Epithelial cell of prostate (primary cell): ENCODE results near the gene TMTC1.
"Not testable (repeated sequence)": the region's sequence is repeated elsewhere in the genome, so short reads cannot be mapped to it uniquely, and the experiment has no call there.

Source experiments
- DNase-seq: peaks from one replicate; pipeline ENCODE4 v3.0.0-alpha.2; 2011; ENCODE audit warnings: low read depth, low spot score
- H3K27ac ChIP-seq: fragments of 450-650 bp; 2 replicates; pipeline ENCODE4 v1.5.1; 2017; ENCODE audit warnings: mild to moderate bottlenecking

TMTC1 gene

GRCh38 chr12:29634057-29634456, 149.7 kb downstream of the TMTC1 start:
- DNase-seq = no peak
- H3K27ac ChIP-seq = no peak overlapping the region

- not testable (repeated sequence) for H3K27ac ChIP-seq, DNase-seq
Measured at GRCh38 chr12:29630164-29630563, 153.6 kb downstream of the TMTC1 start.

GRCh38 chr12:29627221-29627620, 156.5 kb downstream of the TMTC1 start:
- DNase-seq = no peak
- H3K27ac ChIP-seq = no peak overlapping the region

- no peak overlapping the region for H3K27ac ChIP-seq
- DNase-seq = no peak
Measured at GRCh38 chr12:29625359-29625953, 158.3 kb downstream of the TMTC1 start.

GRCh38 chr12:29622251-29622650, 161.5 kb downstream of the TMTC1 start:
- DNase-seq = no peak
- H3K27ac ChIP-seq = no peak overlapping the region

- no peak overlapping the region for H3K27ac ChIP-seq
- no peak for DNase-seq
Measured at GRCh38 chr12:29620030-29620429, 163.7 kb downstream of the TMTC1 start.

GRCh38 chr12:29617407-29617803, 166.3 kb downstream of the TMTC1 start:
- no peak for DNase-seq
- peak overlapping the region; percentile 45 for H3K27ac ChIP-seq

- peak overlapping the region; percentile 45 for H3K27ac ChIP-seq
- peak; percentile 64 for DNase-seq
Measured at GRCh38 chr12:29616664-29617406, 166.9 kb downstream of the TMTC1 start.

GRCh38 chr12:29614694-29615325, 168.9 kb downstream of the TMTC1 start:
- DNase-seq = no peak
- H3K27ac ChIP-seq = no peak overlapping the region

GRCh38 chr12:29612912-29613311, 170.8 kb downstream of the TMTC1 start:
- no peak for DNase-seq
- no peak overlapping the region for H3K27ac ChIP-seq

GRCh38 chr12:29611906-29612305, 171.8 kb downstream of the TMTC1 start:
- H3K27ac ChIP-seq = no peak overlapping the region
- no peak for DNase-seq

GRCh38 chr12:29610473-29611170, 173.1 kb downstream of the TMTC1 start:
- H3K27ac ChIP-seq = no peak overlapping the region
- no peak for DNase-seq

GRCh38 chr12:29609431-29610215, 174.1 kb downstream of the TMTC1 start:
- DNase-seq = no peak
- H3K27ac ChIP-seq = no peak overlapping the region

- DNase-seq = no peak
- no peak overlapping the region for H3K27ac ChIP-seq
Measured at GRCh38 chr12:29608581-29608980, 175.2 kb downstream of the TMTC1 start.

- no peak overlapping the region for H3K27ac ChIP-seq
- DNase-seq = no peak
Measured at GRCh38 chr12:29599381-29599780, 184.4 kb downstream of the TMTC1 start.

GRCh38 chr12:29595071-29595755, 188.5 kb downstream of the TMTC1 start:
- no peak overlapping the region for H3K27ac ChIP-seq
- DNase-seq = no peak

GRCh38 chr12:29593001-29593400, 190.7 kb downstream of the TMTC1 start:
- no peak overlapping the region for H3K27ac ChIP-seq
- DNase-seq = no peak

- no peak for DNase-seq
- no peak overlapping the region for H3K27ac ChIP-seq
Measured at GRCh38 chr12:29591140-29592020, 192.4 kb downstream of the TMTC1 start.

- no peak for DNase-seq
- H3K27ac ChIP-seq = no peak overlapping the region
Measured at GRCh38 chr12:29589851-29590250, 193.9 kb downstream of the TMTC1 start.
